ENCODE data around the gene ADH6. TPM values are rescaled to one million over a fixed set of nuclear protein-coding genes. Genes with fewer than 3 reads are reported as not detected.

ADH6 gene
- total and polyA plus RNA-seq, 4 donors: 36.7 to 163 (median 107) TPM

GRCh38 chr4:99205153-99205979 is 13.7 kb downstream of the ADH6 start:
- Histone ChIP-seq H3K9ac (ENCODE audit: low read depth in 1 of 2, low read length in 2 of 2) (peak overlapping the region; percentile 2 to 54), H3K4me1 (ENCODE audit: control insufficient read depth in 4 of 4, insufficient read depth in 4 of 4, low read length in 3 of 4) (peaks cover 0 to 77% (median 70%) of the 10 kb centered on the region in 4 donors), H3K4me3 (ENCODE audit: low read depth in 1 of 3, low read length in 3 of 3) (no peak overlapping the region), H3K27me3 (ENCODE audit: control insufficient read depth in 4 of 4, insufficient read depth in 4 of 4, low read length in 3 of 4) (no peaks in the 10 kb centered on the region), H3K27ac (ENCODE audit: low read depth in 1 of 2, low read length in 2 of 2) (peak overlapping the region; percentile 82 to 87), H3K9me3 (ENCODE audit: control insufficient read depth in 4 of 4, low read length in 3 of 4) (no peaks in the 10 kb centered on the region), H3K36me3 (ENCODE audit: control insufficient read depth in 4 of 4, insufficient read depth in 3 of 4, low read depth in 1 of 4, low read length in 3 of 4) (peaks cover 0 to 15% (median 10%) of the 10 kb centered on the region in 4 donors)
- peak; percentile 38 to 42 for TF ChIP-seq RXRA (IDR thresholded peaks at IDR 0.05)
- no peak for TF ChIP-seq FOXA2 (IDR thresholded peaks at IDR 0.05)
- TF ChIP-seq SP1 (IDR thresholded peaks at IDR 0.05): peak; percentile 15
- no peak for TF ChIP-seq ZBTB33 (IDR thresholded peaks at IDR 0.05)
- TF ChIP-seq FOXA1 (IDR thresholded peaks at IDR 0.05): no peak
- no peak for TF ChIP-seq GABPA (IDR thresholded peaks at IDR 0.05 in 1 of 2, conservative IDR thresholded peaks at IDR 0.05 in 1 of 2)
- TF ChIP-seq CTCF (IDR thresholded peaks at IDR 0.05; ENCODE audit: low read depth, low read length, missing input control): peak; percentile 25
- TF ChIP-seq YY1 (IDR thresholded peaks at IDR 0.05): peak; percentile 26
- no peak for TF ChIP-seq MAX (IDR thresholded peaks at IDR 0.05)
- no peak for TF ChIP-seq REST (IDR thresholded peaks at IDR 0.05)
- no peak for TF ChIP-seq NR2F2 (IDR thresholded peaks at IDR 0.05)
- peak; percentile 56 to 57 for TF ChIP-seq HNF4A (conservative IDR thresholded peaks at IDR 0.05)
- TF ChIP-seq RAD21 (IDR thresholded peaks at IDR 0.05): peak; percentile 36 to 48
- TF ChIP-seq JUND (IDR thresholded peaks at IDR 0.05): peak in 1 of 2 donors; percentile 46
- TF ChIP-seq ATF3 (IDR thresholded peaks at IDR 0.05): no peak
- no peak for TF ChIP-seq EGR1 (IDR thresholded peaks at IDR 0.05; ENCODE audit: low read depth in 2 of 2)
- peak; percentile 10 for TF ChIP-seq HNF4G (IDR thresholded peaks at IDR 0.05)
- no peak for TF ChIP-seq TAF1 (conservative IDR thresholded peaks at IDR 0.05)
- no peak for DNase-seq (ENCODE audit: low spot score)
- WGBS: 39% methylated on average over 5 of the region's 5 CpGs
